Measurements from ENCODE around the gene CDC42BPA.

- TF ChIP-seq CTCF (IDR thresholded peaks at IDR 0.05): no peak
- no peak for TF ChIP-seq POLR2A (IDR thresholded peaks at IDR 0.05)
Measured at GRCh38 chr1:227218870-227219573, 99.3 kb downstream of the CDC42BPA start.

Data from testis (tissue), 2 donors.